ENCODE results near the gene P2RX7.
A peak's percentile ranks its signal among the peaks of the same experiment; 100 is the strongest.

The P2RX7 gene

DNA sequence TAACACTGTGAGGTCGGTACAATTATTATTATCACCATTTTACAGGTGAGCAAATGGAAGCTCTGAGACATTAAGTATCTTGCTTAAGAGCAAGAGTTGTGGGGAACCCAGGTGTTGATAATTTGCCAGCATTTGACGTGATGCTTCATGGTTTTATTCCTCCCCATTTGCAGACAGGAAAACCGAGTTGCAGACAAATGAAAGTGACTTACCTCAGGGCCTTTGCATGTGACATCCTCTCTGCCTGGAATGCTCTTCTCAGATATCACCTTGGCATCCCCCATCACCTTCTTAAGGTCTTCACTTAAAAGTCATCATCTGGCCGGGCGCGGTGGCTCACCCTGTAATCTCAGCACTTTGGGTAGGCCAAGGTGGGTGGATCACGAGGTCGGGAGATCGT lies 21.0 kb upstream of the P2RX7 start:
- DNase-seq, result no peak

DNA sequence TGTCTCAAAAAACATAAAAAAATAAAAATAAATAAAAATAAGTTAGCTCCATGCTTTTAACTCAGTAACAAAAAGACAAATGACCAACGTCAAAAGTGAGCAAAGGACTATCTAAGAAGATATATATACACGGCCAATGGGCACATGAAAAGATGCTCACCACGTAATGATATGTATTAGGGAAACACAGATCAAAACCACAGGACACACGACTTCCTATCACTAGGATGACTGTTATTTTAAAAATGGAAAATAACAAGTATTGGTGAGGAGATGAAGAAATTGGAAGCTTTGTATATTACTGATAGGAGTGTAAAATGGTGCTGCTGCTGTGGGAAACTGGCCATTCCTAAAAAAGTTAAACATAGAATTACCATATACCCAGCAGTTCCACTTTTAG lies 20.2 kb upstream of the P2RX7 start:
- no peak for DNase-seq

DNA sequence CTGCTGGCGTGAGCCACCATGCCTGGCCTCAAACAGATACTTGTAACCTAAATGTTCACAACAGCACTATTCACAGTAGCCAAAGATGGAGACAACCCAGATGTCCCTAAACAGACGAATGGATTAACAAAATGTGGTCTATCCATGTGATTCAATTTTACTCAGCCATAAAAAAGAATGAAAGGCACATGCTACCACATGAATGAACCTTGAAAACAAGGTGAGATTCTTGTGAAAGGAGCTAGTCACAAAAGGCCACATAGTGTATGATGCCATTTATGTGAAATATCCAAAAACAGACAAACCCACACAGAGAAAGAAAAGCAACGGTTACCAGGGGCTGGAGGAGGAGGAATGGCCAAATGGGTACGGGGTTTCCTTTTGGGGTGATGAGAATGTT lies 19.6 kb upstream of the P2RX7 start:
- no peak for DNase-seq

DNA sequence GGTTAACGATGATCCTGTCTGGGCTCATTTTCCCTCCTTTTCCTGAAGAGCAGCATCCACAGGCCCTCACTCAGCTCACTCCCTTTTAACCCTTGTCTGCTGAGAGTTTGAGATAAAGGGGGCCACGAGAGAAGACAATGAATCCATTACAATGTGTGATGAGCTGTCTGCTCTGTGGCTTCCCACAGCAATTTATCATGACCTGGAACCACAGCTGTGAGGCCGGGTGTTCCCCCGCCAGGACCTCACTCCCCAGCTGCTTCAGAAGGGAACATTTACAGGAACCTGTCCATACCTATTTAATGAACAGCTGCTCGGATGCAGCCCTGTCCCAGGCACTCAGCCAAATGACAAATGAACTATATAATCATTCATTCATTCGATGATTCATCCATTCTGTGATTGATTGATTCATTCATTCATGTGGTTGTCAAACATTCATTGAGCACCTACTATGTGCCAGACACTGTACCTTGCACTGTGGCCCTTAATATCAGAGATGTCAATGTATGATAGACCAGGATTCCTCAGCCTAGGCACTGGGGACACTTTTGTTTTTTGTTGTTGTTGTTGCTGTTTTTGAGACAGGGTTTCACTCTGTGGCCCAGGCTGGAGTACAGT lies 18.5 kb upstream of the P2RX7 start:
- no peak for DNase-seq

DNA sequence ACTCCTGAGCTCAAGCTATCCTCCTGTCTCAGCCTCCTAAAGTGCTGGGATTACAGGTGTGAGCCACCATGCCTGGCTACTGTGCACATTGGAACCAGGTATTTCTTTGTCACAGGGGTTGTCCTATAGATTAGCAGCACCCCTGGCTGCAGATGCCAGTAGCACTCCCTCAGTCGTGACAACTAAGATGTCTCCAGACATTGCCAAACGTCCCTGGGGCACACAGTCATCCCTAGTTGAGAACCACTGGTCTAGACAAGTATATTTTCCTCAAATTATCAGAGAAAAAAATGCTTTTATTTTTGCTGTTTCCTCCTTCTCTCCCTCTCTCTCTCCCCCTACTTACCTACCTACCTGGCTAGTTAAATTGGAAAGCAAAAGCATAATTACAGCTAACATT lies 17.9 kb upstream of the P2RX7 start:
- DNase-seq, result no peak

DNA sequence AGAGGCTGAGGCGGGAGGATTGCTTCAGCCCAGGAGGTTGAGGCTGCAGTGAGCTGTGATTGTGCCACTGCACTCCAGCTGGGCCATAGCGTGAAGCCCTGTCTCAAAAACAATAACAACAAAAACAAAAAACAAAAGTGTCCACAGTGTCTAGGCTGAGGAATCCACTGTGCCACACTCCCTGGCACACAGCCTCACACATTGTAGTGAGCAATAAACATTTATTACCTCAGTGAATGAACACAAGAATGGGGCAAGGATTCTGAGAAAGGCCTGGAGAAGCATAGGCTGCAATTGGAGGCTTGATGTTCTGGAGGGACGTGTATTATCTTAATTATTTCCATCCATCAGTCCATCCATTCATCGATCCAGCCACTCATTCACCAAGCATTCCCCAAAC lies 17.1 kb upstream of the P2RX7 start:
- no peak for DNase-seq

DNA sequence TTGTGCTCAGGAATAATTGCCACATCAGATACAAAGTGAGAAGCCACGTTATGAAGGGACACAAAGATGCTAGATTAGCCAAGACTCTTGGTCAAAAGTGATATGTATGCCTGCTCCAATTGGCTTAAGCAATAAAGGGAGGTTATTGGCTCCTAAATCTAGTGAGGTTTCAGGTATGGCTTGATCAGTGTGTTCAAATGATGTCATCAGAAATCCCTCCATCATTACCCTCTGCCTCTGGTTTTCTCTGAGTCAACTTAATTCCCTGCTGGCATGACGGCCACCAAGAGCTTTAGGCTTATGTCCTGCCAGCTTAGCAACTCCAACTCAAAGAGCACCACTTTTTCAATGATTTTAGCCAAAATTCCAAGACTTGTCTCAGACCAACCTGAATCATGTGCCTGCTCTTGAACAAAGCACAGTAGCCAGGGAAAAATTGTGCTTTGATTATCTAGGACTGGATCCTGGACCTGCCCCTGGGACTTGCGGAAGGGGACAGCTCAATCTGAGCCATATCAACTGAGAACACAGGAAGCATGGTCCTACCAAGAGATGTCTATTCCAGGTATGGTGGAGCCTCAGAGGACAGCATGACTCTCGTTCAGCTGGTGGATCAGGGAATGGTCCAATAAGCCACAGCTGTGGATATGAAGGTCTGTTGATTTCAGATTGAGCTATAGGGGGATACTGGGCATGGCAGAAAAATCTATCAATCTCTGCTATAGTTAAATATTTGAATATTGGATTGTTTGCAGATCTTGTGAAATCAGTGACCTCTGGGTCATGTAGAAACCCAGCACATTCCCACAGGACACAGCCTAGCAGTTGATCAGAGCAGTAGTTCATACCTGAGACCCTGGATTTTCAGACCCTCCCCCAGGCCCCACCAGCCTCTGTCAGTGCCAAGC lies 16.1 kb upstream of the P2RX7 start:
- DNase-seq, result no peak

DNA sequence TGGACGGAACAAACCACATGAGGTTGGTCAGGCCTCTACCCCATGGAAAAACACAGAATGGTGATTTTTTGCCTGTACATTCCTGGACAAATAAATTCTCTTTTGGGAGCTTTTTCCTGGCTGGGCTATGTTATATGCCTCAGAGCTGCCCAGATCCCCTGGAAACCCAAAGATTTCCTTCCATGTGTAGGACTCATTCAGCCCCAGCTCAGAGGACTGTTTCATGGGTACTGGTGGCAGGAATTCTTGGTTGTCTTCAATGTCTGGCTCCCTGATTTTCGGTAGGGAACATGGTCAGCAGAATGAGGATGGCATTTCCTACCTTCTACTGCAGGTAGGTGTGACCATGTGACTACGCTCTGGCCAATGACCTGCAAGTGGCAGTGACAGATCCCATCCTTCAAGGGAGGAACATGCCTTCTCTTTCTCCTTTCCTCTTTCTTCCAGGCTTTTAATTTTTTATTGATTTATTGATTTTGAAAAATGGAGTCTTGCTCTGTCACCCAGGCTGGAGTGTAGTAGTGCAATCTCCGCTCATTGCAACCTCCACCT lies 15.4 kb upstream of the P2RX7 start:
- DNase-seq, result no peak

DNA sequence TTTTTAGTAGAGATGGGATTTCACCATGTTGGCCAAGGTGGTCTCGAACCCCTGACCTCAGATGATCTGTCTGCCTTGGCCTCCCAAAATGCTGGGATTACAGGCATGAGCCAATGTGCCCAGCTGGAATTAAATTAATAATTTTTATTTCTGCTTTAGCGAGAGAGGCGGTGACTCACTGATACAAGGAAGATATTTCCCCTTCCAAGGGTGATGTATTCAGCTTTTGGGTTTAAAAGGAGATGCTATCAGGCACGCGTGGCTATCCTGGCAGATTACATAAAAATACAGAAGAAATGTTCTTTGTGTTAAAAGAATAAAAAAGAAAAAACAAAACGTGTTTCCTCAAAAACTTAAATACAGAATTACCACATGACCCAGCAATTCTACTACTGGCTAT lies 12.4 kb upstream of the P2RX7 start:
- no peak for DNase-seq

DNA sequence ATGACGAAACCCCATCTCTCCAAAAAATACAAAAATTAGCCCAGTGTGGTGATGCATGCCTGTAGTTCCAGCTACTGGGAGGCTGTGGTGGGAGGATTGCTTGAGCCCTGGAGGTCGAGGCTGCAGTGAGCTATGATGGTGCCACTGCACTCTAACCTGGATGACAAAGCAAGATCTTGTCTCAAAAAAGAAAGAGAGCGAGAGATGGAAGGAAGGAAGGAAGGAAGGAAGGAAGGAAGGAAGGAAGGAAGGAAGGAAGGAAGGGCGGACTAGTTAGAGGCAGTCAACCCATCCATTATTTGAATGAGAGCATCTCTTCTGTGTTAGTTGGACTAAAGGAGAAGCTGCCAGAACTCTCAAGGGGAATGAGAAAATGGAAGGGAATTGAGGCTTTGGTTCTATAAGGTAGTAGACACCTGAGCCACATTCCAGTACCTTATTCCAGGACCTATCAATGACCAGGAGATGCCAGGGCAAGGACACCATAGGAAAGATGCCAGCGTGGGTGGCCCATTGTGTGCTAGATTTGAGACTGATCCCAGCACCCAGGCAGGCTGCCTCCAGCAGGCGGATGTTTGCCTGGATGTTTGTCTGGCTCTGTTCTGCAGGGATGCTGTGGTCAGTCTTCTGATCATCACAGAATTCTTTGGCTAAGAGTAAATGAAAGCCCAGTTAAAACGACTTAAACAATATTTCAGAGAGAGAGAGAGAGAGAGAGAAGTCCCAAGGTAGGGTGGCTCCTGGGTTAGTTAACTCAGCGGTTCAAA lies 11.5 kb upstream of the P2RX7 start:
- no peak for DNase-seq

DNA sequence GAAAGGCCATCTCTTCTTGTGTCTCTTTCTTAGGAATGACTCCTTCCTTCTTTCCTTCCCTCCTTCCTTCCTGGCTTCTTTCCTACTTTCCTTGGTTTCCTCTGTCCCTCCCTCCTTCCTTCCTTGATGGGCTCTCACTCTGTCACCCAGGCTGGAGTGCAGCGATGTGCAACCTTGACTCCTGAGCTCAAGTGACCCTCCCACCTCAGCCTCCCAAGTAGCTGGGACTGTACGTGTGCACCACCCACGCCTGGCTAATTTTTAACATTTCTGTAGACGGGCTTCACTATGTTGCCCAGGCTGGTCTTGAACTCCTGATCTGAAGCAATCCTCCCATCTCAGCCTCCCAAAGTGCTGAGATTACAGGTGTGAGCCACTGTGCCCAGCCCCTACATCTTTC lies 10.9 kb upstream of the P2RX7 start:
- DNase-seq, result no peak

DNA sequence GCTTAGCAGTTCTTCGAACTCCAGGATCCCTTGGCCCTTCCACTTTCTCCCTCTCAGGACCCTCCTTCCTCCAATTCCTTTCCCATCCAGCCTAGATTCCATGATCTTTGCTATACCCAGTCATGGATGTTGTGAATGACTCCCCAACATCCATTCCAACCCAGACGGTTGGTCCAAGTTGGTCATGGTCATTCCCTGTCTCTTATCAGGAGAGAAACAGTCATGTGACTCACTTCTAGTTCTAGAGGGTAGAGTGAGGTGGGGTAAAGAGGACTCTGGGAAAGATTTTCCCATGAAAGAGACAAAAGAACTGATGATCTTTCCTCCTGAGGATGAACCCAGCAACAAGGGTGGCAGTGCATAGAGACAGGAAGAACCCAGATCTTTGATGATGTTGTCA lies 9.2 kb upstream of the P2RX7 start:
- no peak for DNase-seq

DNA sequence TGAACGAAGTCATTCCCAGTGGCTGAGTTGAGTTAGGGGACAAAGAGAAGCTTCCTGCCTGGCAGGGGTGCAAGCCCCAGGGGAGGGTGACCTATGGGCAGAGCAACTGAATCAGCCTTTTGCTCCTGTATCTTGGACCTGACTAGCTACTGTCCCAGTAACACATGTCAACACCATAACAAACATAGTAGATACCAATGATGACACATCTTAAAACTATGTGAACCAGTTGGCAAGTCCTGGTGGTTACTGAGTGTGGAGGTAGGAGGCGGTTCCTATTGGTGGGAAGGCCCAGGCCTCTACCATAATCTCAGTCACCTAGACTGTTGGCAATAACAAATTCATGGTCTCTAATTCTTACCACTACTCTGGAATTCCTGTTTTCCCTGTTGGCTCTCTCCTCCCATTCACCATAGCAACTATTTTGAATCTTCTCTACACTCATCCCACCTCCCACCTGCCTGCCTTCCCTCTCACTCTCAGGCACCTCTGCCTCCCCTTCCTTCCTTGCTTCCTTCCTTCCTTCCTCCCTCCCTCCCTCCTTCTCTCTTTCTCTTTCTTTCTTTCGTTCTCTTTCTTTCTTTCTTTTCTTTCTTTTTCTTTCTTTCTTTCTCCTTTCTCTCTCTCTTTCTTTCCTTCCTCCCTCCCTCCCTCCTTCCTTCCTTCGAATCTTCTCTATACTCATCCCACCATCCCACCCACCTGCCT lies 8.1 kb upstream of the P2RX7 start:
- no peak for DNase-seq

DNA sequence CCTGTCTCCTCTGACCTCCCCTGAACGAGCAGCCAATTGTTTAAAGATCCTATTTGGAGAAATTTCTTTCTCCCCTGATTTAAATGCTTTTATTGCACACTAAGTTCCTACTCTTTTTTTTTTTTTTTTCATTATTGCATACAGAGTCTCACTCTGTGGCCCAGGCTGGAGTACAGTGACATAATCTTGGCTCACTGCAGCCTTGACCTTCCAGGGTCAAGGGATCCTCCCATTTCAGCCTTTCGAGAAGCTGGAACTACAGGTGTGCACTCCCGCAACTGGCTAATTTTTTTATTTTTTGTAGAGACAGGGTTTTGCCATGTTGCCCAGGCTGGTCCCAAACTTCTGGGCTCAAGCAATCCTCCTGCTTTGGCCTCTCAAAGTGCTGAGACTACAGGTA lies 5.2 kb upstream of the P2RX7 start:
- no peak for DNase-seq

DNA sequence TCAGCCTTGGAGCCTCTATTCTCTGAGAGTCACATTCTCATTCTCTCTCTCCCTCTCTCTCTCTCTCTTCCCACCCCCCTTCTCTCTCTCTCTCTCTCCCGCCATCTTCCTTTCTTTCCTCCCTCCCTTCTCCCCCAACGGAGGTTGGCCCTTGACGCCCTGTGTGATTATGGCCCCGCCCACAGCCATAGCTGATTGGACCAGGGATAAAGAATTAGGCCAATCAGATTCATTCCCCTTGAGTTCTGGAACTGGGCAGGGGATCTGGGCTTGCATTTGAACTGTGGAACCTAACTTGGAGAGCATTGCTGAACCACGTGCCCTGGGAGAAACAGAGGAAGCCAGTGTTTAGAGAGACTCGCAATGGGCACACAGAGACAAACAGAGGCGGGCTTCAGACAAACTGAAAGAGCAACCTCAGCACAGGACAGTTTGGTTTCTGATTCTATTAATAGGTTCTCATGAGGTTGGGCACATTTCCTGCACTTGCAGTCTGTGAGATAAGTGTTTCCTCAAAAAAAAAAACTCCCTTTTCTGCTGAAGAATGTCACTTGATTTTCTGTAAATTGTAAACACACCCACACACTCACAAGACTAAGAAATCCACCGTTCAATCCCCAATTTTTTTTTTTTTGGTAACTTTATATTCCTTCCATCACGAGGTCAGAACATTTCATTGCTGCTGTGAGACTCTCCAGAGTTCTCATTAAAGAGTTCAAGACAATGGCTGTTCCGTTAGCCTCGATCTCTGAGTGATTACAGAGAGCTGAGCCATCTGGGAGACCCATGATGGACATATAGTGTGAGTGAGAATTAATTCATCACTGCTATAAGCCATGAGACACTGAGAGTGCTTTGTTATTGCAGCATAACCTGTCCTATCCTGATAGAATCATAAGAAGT lies 3.5 kb upstream of the P2RX7 start:
- DNase-seq, result peak; percentile 88

DNA sequence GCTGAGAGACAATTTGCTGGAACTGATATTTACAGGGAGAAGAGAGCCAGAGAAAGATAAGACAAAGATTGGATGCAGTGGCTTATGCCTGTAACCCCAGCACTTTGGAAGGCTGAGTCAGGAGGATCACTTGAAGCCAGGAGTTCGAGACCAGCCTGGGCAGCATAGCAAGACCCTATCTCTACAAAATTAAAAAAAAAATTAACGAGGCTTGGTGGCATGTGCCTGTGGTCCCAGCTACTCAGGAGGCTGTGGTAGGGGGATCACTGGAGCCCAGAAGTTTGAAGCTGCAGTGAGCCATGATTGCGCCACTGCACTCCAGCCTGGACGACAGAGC lies 2.9 kb upstream of the P2RX7 start:
- no peak for DNase-seq

DNA sequence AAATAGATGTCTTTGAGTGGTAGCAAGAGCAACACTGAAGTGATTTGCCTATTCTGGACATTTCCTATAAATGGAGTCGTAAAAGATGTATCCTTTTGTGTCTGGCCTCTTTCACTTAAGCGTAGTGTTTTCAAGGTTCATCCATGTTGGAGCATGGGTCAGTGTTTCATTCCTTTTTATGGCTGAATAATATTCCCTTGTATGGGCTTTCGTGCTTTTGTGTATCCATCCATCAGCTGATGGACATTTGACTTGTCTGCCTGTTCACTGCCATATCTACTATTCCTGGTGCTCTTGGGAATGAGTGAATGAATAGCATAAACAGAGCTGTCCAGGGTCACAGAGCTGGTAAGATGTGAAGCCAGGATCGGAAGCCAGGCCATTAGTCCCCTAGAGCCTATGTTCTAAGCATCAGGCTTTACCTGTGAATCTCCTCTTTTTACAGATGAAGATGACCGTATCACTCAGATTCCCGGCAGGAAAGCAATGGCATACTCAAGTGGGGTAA lies 1.8 kb upstream of the P2RX7 start:
- no peak for DNase-seq

DNA sequence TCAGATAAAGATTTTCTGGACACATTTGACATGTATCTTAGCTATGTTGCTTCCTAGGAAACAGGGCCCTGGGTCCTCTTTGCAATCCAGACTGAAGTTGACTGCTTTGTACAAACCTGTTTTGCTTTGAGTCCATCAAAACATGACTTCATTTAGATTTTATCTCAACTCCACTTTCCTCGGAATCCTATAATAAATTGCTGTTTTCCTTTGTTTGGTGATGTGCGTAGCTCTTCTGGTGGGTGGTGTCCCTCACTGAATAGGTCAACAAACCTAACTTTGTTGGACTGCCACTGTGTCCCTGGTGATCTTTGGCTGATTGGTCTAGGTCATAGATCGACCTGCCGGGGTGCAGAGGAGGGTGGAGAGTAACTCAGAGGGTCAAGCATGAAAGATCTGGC lies 735 bp upstream of the P2RX7 start:
- DNase-seq, result no peak

DNA sequence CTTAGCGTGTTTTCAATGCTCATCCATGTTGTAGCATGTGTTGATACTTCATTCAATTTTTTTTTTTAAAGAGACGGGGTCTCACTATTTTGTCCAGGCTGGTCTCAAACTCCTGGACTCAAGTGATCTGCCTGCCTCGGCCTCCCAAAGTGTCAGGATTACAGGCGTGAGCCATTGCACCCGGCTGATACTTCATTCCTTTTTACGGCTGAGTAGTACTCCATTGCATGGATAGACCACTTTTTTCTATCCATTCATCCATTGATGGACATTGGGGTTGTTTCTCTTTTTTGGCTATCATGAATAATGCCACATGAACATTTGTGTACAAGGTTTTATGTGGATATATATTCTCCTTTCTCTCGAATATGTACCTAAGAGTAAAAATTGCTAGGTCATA lies 1.2 kb downstream of the P2RX7 start:
- no peak for DNase-seq

DNA sequence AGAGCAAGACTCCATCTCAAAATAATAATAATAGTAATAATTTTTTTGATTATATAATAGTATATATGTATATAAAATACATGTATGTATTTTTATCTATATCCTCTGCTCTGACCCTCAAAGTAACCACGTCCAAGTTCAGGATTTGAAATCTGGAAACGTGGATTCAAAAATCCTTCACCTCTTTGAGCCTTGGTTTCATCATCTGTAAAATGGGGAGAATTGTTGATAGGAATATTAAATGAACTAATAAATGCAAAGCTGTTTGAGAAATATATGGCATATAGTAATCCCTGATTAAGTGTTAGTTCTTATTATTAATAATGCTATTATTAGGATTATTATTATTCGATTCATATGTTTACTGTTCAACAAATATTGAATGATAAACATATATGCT lies 2.6 kb downstream of the P2RX7 start:
- no peak for DNase-seq

DNA sequence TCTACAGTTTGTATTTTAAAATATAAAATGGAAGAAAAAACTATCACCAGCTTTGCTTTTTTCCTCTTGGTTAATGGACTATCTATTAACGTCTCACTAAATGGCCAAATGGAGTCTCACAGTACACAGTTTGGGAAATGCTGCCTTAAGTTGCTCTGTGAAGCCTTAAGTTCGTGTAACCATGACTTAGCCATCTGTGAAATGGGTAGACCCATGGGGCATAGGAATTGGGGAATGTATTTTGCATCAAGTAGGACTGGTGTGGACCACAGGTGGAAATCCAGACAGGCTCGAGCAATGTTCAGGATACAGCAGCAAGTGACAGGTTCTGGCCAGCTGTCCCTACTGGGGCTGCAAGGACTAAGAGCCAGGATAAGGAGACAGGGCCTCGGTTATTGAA lies 4.8 kb downstream of the P2RX7 start:
- no peak for DNase-seq

DNA sequence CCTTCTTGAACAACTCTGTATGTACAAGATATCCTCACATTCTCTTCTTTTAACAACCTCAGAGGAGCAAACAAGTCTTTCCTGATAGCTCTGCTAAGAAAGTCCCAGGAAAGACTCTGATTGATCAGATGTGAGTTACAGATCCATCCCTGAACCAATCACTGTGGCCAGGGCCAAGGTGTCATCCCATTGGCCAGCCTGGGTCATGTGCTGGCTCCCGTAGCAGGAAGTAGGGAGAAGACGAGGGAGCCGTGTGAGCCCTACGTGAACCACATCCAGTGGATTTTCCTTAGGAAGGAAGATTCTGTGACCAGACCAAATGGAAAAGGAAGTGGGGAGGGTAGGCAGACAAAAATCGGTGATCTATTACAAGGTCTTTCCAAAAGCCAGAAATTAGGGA lies 5.6 kb downstream of the P2RX7 start:
- no peak for DNase-seq
